H9 (cell line): Measurements from ENCODE around the gene SP140L. TPM values are rescaled to one million over a fixed set of nuclear protein-coding genes. Genes with fewer than 3 reads are reported as not detected.

ENCODE experiments used
- DNase-seq: peaks from one replicate; pipeline ENCODE4 v3.0.0-alpha.2; 2017
- H2AFZ ChIP-seq: one replicate; pipeline ENCODE4 v1.6.1; 2013; ENCODE audit warnings: mild to moderate bottlenecking, low read length, control low read depth, moderate library complexity
- H2AK5ac ChIP-seq: 2 replicates; pipeline ENCODE4 v1.6.1; 2013; ENCODE audit warnings: low read length, control low read depth, mixed read lengths; ENCODE audit not compliant: insufficient read length
- H2BK120ac ChIP-seq: one replicate; pipeline ENCODE4 v1.6.1; 2013; ENCODE audit warnings: low read depth, mild to moderate bottlenecking, low read length, control low read depth, inconsistent platforms; ENCODE audit not compliant: poor library complexity, severe bottlenecking
- H2BK12ac ChIP-seq: 2 replicates; pipeline ENCODE4 v1.6.1; 2013; ENCODE audit warnings: low read length, control low read depth, mixed read lengths, low read depth; ENCODE audit not compliant: insufficient read length
- H2BK15ac ChIP-seq: 2 replicates; pipeline ENCODE4 v1.6.1; 2013; ENCODE audit warnings: low read depth, low read length, control low read depth
- H2BK20ac ChIP-seq: one replicate; pipeline ENCODE4 v1.6.1; 2013; ENCODE audit warnings: low read depth, mild to moderate bottlenecking, low read length, control low read depth, inconsistent platforms; ENCODE audit not compliant: poor library complexity, severe bottlenecking
- H2BK5ac ChIP-seq: 2 replicates; pipeline ENCODE4 v1.6.1; 2013; ENCODE audit warnings: low read length, control low read depth, mixed read lengths; ENCODE audit not compliant: insufficient read length
- H3K14ac ChIP-seq: 2 replicates; pipeline ENCODE4 v1.6.1; 2013; ENCODE audit warnings: low read length, control low read depth; ENCODE audit not compliant: insufficient read depth
- H3K18ac ChIP-seq: 2 replicates; pipeline ENCODE4 v1.6.1; 2013; ENCODE audit warnings: low read depth, mild to moderate bottlenecking, mixed read lengths, low read length, control low read depth; ENCODE audit not compliant: insufficient read length
- H3K23ac ChIP-seq: 2 replicates; pipeline ENCODE4 v1.6.1; 2013; ENCODE audit warnings: low read length, control low read depth, mixed read lengths, low read depth; ENCODE audit not compliant: insufficient read length
- H3K23me2 ChIP-seq: 2 replicates; pipeline ENCODE4 v1.6.1; 2013; ENCODE audit warnings: low read depth, mild to moderate bottlenecking, mixed read lengths, low read length, control low read depth; ENCODE audit not compliant: insufficient read length, poor library complexity, severe bottlenecking
- H3K27ac ChIP-seq: 2 replicates; pipeline ENCODE4 v1.5.1; 2013; ENCODE audit warnings: low read length, control low read depth, mixed read lengths, low read depth; ENCODE audit not compliant: insufficient read length
- H3K27me3 ChIP-seq: 2 replicates; pipeline ENCODE4 v1.6.1; 2013; ENCODE audit warnings: low read length, control low read depth, inconsistent platforms; ENCODE audit not compliant: insufficient read depth
- H3K4ac ChIP-seq: 2 replicates; pipeline ENCODE4 v1.6.1; 2013; ENCODE audit warnings: low read depth, mild to moderate bottlenecking, control low read depth, inconsistent platforms, low read length, moderate library complexity
- H3K4me1 ChIP-seq: 2 replicates; pipeline ENCODE4 v1.6.1; 2013; ENCODE audit warnings: low read length, control low read depth, inconsistent platforms; ENCODE audit not compliant: insufficient read depth
- H3K4me2 ChIP-seq: 2 replicates; pipeline ENCODE4 v1.6.1; 2013; ENCODE audit warnings: low read length, control low read depth, mixed read lengths; ENCODE audit not compliant: insufficient read length, insufficient read depth
- H3K56ac ChIP-seq: 2 replicates; pipeline ENCODE4 v1.6.1; 2013; ENCODE audit warnings: low read depth, mild to moderate bottlenecking, mixed read lengths, low read length, control low read depth; ENCODE audit not compliant: insufficient read length
- H3K79me1 ChIP-seq: 2 replicates; pipeline ENCODE4 v1.6.1; 2013; ENCODE audit warnings: low read depth, mild to moderate bottlenecking, moderate library complexity, low read length, control low read depth, inconsistent platforms; ENCODE audit not compliant: insufficient read depth, poor library complexity, severe bottlenecking
- H3K79me2 ChIP-seq: 2 replicates; pipeline ENCODE4 v1.6.1; 2013; ENCODE audit warnings: low read length, control low read depth, inconsistent platforms; ENCODE audit not compliant: insufficient read depth
- H3K9ac ChIP-seq: 2 replicates; pipeline ENCODE4 v1.6.1; 2013; ENCODE audit warnings: low read length, control low read depth, mixed read lengths; ENCODE audit not compliant: insufficient read length; ENCODE audit errors: extremely low read depth
- H3K9me3 ChIP-seq: one replicate; pipeline ENCODE4 v1.6.1; 2013; ENCODE audit warnings: low read depth, low read length, inconsistent platforms; ENCODE audit not compliant: control insufficient read depth
- H3T11ph ChIP-seq: one replicate; pipeline ENCODE4 v1.6.1; 2013; ENCODE audit warnings: mild to moderate bottlenecking, low read length, control low read depth, inconsistent platforms
- H4K20me1 ChIP-seq: one replicate; pipeline ENCODE4 v1.6.1; 2013; ENCODE audit not compliant: control insufficient read depth, insufficient read length, insufficient read depth
- H4K5ac ChIP-seq: 2 replicates; pipeline ENCODE4 v1.6.1; 2013; ENCODE audit warnings: low read depth, mild to moderate bottlenecking, mixed read lengths, low read length, control low read depth; ENCODE audit not compliant: insufficient read length
- H4K8ac ChIP-seq: replicated peaks from 2 replicates; pipeline ENCODE4 v1.6.1; 2013; ENCODE audit warnings: low read length, control low read depth, mixed read lengths, low read depth; ENCODE audit not compliant: insufficient read length
- H4K91ac ChIP-seq: 2 replicates; pipeline ENCODE4 v1.6.1; 2013; ENCODE audit warnings: low read depth, mild to moderate bottlenecking, moderate library complexity, mixed read lengths, low read length, control low read depth; ENCODE audit not compliant: insufficient read length
- H3K27ac Mint-ChIP-seq, 3 experiments: 2 replicates in 2 of 3; 3 replicates in 1 of 3; pipeline ENCODE4 v1.8.0; 2020 to 2021; ENCODE audit warnings: mixed read lengths in 3 of 3, mild to moderate bottlenecking in 1 of 3, moderate library complexity in 1 of 3
- H3K27me3 Mint-ChIP-seq: 2 replicates; pipeline ENCODE4 v1.8.0; 2021; ENCODE audit warnings: low read depth, mild to moderate bottlenecking, moderate library complexity, mixed read lengths
- H3K36me3 Mint-ChIP-seq, 3 experiments: 2 replicates in 2 of 3; 3 replicates in 1 of 3; pipeline ENCODE4 v1.8.0; 2020 to 2021; ENCODE audit warnings: low read depth in 3 of 3, mixed read lengths in 3 of 3; ENCODE audit not compliant: insufficient read depth in 1 of 3
- H3K4me1 Mint-ChIP-seq, 2 experiments: 2 replicates each; pipeline ENCODE4 v1.8.0; 2020; ENCODE audit warnings: mixed read lengths in 2 of 2
- H3K4me3 Mint-ChIP-seq, 2 experiments: 2 replicates in 1 of 2; 3 replicates in 1 of 2; pipeline ENCODE4 v1.8.0; 2020 to 2021; ENCODE audit warnings: mild to moderate bottlenecking in 2 of 2, mixed read lengths in 2 of 2, moderate library complexity in 1 of 2
- H3K9me3 Mint-ChIP-seq, 2 experiments: 2 replicates in 1 of 2; 3 replicates in 1 of 2; pipeline ENCODE4 v1.8.0; 2020; ENCODE audit warnings: mild to moderate bottlenecking in 2 of 2, mixed read lengths in 2 of 2, moderate library complexity in 1 of 2
- CTCF ChIP-seq: fragments of 200-600 bp; sonication (generic); conservative IDR thresholded peaks from 3 replicates; pipeline ENCODE4 v1.8.0; 2021; ENCODE audit warnings: antibody characterized with exemption, mild to moderate bottlenecking
- WGBS: extraction: QIAGEN DNeasy Blood & Tissue Kit; methylation state at CpG from one replicate; pipeline ENCODE4 v1.1.7; 2013; ENCODE audit warnings: missing lambda C conversion rate, low lambda C conversion rate, mixed read lengths; ENCODE audit not compliant: insufficient read length; ENCODE audit errors: extremely low coverage; 5-methylcytosine and 5-hydroxymethylcytosine counted together
- total RNA-seq: library from RNA; stranded (reverse); gene quantifications from 2 replicates; pipeline ENCODE4 v1.2.1, GENCODE V29; 2021

Gene SP140L
- total RNA-seq, 1 experiment from 2014 or later, result 1.3 TPM

- H3K36me3 Mint-ChIP-seq, result no peaks in the 10 kb centered on the region
- Histone ChIP-seq H2AK5ac (no peak overlapping the region), H3K79me2 (no peaks in the 10 kb centered on the region), H3K23me2 (no peaks in the 10 kb centered on the region), H2AFZ (no peak overlapping the region), H4K5ac (no peak overlapping the region), H4K8ac (no peak overlapping the region), H3K9me3 (no peaks in the 10 kb centered on the region), H2BK20ac (no peak overlapping the region), H3K4me1 (no peaks in the 10 kb centered on the region), H2BK15ac (no peak overlapping the region), H3K79me1 (no peaks in the 10 kb centered on the region), H3K27ac (no peak overlapping the region), H3K9ac (no peak overlapping the region), H3K4ac (no peak overlapping the region), H2BK120ac (no peak overlapping the region), H3K18ac (no peak overlapping the region), H2BK12ac (no peak overlapping the region), H3K23ac (no peak overlapping the region), H2BK5ac (no peak overlapping the region), H3T11ph (no peak overlapping the region), H3K14ac (no peak overlapping the region), H3K4me2 (no peak overlapping the region), H3K56ac (no peak overlapping the region), H3K27me3 (no peaks in the 10 kb centered on the region), H4K20me1 (no peaks in the 10 kb centered on the region), H4K91ac (no peak overlapping the region)
- WGBS, result no CpG with 5 or more reads among the region's 2 CpGs
- H3K27ac Mint-ChIP-seq, result no peak overlapping the region
- H3K4me1 Mint-ChIP-seq, result peaks cover 4 to 7% of the 10 kb centered on the region in 2 experiments
- no peak overlapping the region for H3K4me3 Mint-ChIP-seq
- TF ChIP-seq CTCF, result no peak
- no peaks in the 10 kb centered on the region for H3K9me3 Mint-ChIP-seq
- no peaks in the 10 kb centered on the region for H3K27me3 Mint-ChIP-seq
- no peak for DNase-seq
Measured at GRCh38 chr2:230443541-230443940, 116.5 kb downstream of the SP140L start.
